ENCODE data around the gene SEC14L5. TPM values are rescaled to one million over a fixed set of nuclear protein-coding genes. Genes with fewer than 3 reads are reported as not detected.

Gene SEC14L5
- polyA plus RNA-seq, 1 donor from 2014 or later = 0.43 TPM

DNA sequence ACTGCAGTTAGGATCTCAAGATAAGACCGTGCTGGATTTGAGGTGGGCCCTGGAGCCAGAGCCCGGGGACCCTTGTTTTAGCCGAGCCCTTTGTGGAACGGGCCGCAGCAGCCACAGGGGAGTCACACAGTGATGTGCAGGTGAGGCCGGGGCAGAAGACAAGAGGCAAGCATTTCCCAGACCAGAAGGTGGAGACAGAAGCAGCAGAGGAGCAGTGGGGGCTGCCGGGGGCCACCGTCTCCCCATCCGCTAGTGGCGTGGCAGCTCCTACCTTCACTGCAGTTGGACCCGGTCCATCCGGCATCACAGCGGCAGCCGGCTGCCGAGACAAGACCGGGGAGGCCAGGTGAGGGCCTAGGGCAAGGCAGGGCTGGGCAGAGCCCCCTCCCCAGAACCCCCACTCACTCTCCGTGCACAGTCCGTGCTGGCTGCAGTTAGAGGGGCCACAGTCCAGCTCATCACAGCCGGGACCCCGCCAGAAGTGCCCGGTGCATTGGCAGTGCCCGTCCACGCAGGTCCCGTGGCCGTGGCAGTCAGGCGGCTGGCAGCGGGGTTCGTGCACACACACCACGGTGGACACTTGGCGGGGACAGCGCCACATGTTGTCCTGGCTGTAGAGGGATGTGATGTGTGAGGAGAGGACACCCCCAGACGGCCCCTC, 69.6 kb downstream of the SEC14L5 start:
- Histone ChIP-seq H3K4me3 (ENCODE audit: low read length) (no peak overlapping the region), H3K4me2 (ENCODE audit: low read length) (no peak overlapping the region), H3K9me2 (ENCODE audit: insufficient read depth, low read length) (no peaks in the 10 kb centered on the region), H3F3A (ENCODE audit: insufficient read depth, low read length, poor library complexity, severe bottlenecking) (no peaks in the 10 kb centered on the region), H3K9ac (ENCODE audit: low read length) (no peak overlapping the region), H3K27me3 (ENCODE audit: insufficient read depth, low read depth, low read length) (no peaks in the 10 kb centered on the region), H2AFZ (ENCODE audit: low read depth, low read length) (no peak overlapping the region), H3K36me3 (ENCODE audit: insufficient read depth, low read length) (no peaks in the 10 kb centered on the region), H3K79me2 (replicated peaks; ENCODE audit: insufficient read depth, low read length) (no peaks in the 10 kb centered on the region), H3K9me3 (ENCODE audit: low read length) (no peaks in the 10 kb centered on the region), H4K20me1 (ENCODE audit: insufficient read depth) (no peaks in the 10 kb centered on the region), H3K27ac (ENCODE audit: low read length) (no peak overlapping the region)
- no peak for TF ChIP-seq POLR2AphosphoS5 (IDR thresholded peaks at IDR 0.05)
- TF ChIP-seq SMC3 (conservative IDR thresholded peaks at IDR 0.05; ENCODE audit: poor library complexity) = no peak
- no peak for TF ChIP-seq EZH2 (IDR thresholded peaks at IDR 0.05; ENCODE audit: borderline replicate concordance, insufficient read depth, low read length, poor library complexity, severe bottlenecking)
- TF ChIP-seq, protein P1, sequence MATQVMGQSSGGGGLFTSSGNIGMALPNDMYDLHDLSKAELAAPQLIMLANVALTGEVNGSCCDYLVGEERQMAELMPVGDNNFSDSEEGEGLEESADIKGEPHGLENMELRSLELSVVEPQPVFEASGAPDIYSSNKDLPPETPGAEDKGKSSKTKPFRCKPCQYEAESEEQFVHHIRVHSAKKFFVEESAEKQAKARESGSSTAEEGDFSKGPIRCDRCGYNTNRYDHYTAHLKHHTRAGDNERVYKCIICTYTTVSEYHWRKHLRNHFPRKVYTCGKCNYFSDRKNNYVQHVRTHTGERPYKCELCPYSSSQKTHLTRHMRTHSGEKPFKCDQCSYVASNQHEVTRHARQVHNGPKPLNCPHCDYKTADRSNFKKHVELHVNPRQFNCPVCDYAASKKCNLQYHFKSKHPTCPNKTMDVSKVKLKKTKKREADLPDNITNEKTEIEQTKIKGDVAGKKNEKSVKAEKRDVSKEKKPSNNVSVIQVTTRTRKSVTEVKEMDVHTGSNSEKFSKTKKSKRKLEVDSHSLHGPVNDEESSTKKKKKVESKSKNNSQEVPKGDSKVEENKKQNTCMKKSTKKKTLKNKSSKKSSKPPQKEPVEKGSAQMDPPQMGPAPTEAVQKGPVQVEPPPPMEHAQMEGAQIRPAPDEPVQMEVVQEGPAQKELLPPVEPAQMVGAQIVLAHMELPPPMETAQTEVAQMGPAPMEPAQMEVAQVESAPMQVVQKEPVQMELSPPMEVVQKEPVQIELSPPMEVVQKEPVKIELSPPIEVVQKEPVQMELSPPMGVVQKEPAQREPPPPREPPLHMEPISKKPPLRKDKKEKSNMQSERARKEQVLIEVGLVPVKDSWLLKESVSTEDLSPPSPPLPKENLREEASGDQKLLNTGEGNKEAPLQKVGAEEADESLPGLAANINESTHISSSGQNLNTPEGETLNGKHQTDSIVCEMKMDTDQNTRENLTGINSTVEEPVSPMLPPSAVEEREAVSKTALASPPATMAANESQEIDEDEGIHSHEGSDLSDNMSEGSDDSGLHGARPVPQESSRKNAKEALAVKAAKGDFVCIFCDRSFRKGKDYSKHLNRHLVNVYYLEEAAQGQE (IDR thresholded peaks at IDR 0.05; ENCODE audit: borderline replicate concordance) = no peak
- no peak for TF ChIP-seq MXI1 (conservative IDR thresholded peaks at IDR 0.05; ENCODE audit: poor library complexity, severe bottlenecking)
- no peak for TF ChIP-seq TAF1 (IDR thresholded peaks at IDR 0.05; ENCODE audit: low read depth)
- TF ChIP-seq, protein P2, sequence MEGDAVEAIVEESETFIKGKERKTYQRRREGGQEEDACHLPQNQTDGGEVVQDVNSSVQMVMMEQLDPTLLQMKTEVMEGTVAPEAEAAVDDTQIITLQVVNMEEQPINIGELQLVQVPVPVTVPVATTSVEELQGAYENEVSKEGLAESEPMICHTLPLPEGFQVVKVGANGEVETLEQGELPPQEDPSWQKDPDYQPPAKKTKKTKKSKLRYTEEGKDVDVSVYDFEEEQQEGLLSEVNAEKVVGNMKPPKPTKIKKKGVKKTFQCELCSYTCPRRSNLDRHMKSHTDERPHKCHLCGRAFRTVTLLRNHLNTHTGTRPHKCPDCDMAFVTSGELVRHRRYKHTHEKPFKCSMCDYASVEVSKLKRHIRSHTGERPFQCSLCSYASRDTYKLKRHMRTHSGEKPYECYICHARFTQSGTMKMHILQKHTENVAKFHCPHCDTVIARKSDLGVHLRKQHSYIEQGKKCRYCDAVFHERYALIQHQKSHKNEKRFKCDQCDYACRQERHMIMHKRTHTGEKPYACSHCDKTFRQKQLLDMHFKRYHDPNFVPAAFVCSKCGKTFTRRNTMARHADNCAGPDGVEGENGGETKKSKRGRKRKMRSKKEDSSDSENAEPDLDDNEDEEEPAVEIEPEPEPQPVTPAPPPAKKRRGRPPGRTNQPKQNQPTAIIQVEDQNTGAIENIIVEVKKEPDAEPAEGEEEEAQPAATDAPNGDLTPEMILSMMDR (IDR thresholded peaks at IDR 0.05; ENCODE audit: poor library complexity, severe bottlenecking) = no peak
- TF ChIP-seq RAD21 (conservative IDR thresholded peaks at IDR 0.05) = no peak
- TF ChIP-seq EP300 (conservative IDR thresholded peaks at IDR 0.05; ENCODE audit: poor library complexity, severe bottlenecking) = no peak

DNA sequence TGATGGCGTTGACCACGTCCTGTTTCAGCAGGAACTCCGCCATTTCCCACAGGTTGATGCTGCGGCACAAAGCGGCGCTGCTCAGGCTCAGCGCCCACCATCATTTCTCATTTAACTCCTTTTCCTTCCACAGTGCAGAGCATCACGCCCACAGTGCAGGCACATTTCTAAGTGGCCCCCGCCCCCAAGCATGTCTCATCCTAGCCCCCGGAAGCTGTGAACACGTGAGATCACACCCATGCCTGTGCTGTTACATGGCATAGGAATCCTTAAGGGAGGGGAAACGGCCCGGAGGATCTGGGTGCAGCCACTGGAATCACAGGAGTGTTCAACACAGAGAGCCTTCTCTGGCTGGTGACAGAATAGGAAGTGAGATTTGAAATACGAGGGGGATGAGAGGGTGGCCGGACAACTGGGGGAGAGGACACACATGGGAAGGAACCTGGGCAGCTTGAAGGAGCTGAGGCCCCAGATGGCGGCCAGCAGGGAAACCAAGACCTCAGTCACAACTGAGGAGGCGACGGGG, 70.9 kb downstream of the SEC14L5 start:
- TF ChIP-seq EP300 (conservative IDR thresholded peaks at IDR 0.05; ENCODE audit: poor library complexity, severe bottlenecking) = no peak
- TF ChIP-seq MXI1 (conservative IDR thresholded peaks at IDR 0.05; ENCODE audit: poor library complexity, severe bottlenecking) = no peak
- TF ChIP-seq TAF1 (IDR thresholded peaks at IDR 0.05; ENCODE audit: low read depth) = no peak
- TF ChIP-seq POLR2AphosphoS5 (IDR thresholded peaks at IDR 0.05) = no peak
- TF ChIP-seq EZH2 (IDR thresholded peaks at IDR 0.05; ENCODE audit: borderline replicate concordance, insufficient read depth, low read length, poor library complexity, severe bottlenecking) = no peak
- no peak for TF ChIP-seq RAD21 (conservative IDR thresholded peaks at IDR 0.05)
- TF ChIP-seq, protein P2 (IDR thresholded peaks at IDR 0.05; ENCODE audit: poor library complexity, severe bottlenecking) = no peak
- TF ChIP-seq SMC3 (conservative IDR thresholded peaks at IDR 0.05; ENCODE audit: poor library complexity) = no peak
- TF ChIP-seq, protein P1 (IDR thresholded peaks at IDR 0.05; ENCODE audit: borderline replicate concordance) = no peak
- Histone ChIP-seq H3K4me3 (ENCODE audit: low read length) (no peak overlapping the region), H3K27ac (ENCODE audit: low read length) (no peak overlapping the region), H3K9me3 (ENCODE audit: low read length) (no peaks in the 10 kb centered on the region), H3K9ac (ENCODE audit: low read length) (no peak overlapping the region), H3F3A (ENCODE audit: insufficient read depth, low read length, poor library complexity, severe bottlenecking) (no peaks in the 10 kb centered on the region), H2AFZ (ENCODE audit: low read depth, low read length) (no peak overlapping the region), H3K9me2 (ENCODE audit: insufficient read depth, low read length) (no peaks in the 10 kb centered on the region), H3K79me2 (replicated peaks; ENCODE audit: insufficient read depth, low read length) (no peaks in the 10 kb centered on the region), H4K20me1 (ENCODE audit: insufficient read depth) (no peaks in the 10 kb centered on the region), H3K4me2 (ENCODE audit: low read length) (no peak overlapping the region), H3K27me3 (ENCODE audit: insufficient read depth, low read depth, low read length) (no peaks in the 10 kb centered on the region), H3K36me3 (ENCODE audit: insufficient read depth, low read length) (no peaks in the 10 kb centered on the region)

Data from neural cell (in vitro differentiated cells).